H1 (cell line): Measurements from ENCODE around the gene PATJ. TPM values are rescaled to one million over a fixed set of nuclear protein-coding genes. Genes with fewer than 3 reads are reported as not detected.

Source experiments
- CTCF ChIA-PET: fragments of 300-600 bp; sonication (Branson Sonifier 250); formaldehyde crosslinking; loops from one replicate; lab custom pipeline; 2021; ENCODE audit not compliant: partially characterized antibody; lab: Charles Lee
- POLR2A ChIA-PET: fragments of 300-600 bp; sonication (Branson Sonifier 250); formaldehyde crosslinking; loops from one replicate; lab custom pipeline; 2021; ENCODE audit warnings: inconsistent platforms; ENCODE audit not compliant: partially characterized antibody; lab: Charles Lee
- DNase-seq, 2 experiments: peaks; one replicate each; pipeline versions ENCODE4 v3.0.0 to v3.0.0-alpha.2; 2010 to 2022; ENCODE audit warnings: low spot score in 2 of 2, low read depth in 1 of 2, mixed read lengths in 1 of 2
- FAIRE-seq: peaks from 2 replicates; lab custom pipeline; 2011; peaks lifted over from hg19 to GRCh38; lab: Jason Lieb, UNC
- H2AFZ ChIP-seq: 2 replicates; pipeline ENCODE4 v1.8.1; 2012; ENCODE audit warnings: low read length, inconsistent platforms
- H2AK5ac ChIP-seq: 2 replicates; pipeline ENCODE4 v1.6.1; 2013; ENCODE audit warnings: low read depth, low read length
- H2BK120ac ChIP-seq: replicated peaks from 2 replicates; pipeline ENCODE3; 2013; ENCODE audit warnings: low read depth, low read length, inconsistent platforms
- H2BK12ac ChIP-seq: 2 replicates; pipeline ENCODE4 v1.6.1; 2013; ENCODE audit warnings: low read depth, low read length
- H2BK15ac ChIP-seq: 2 replicates; pipeline ENCODE4 v1.6.1; 2013; ENCODE audit warnings: low read length
- H2BK20ac ChIP-seq: 2 replicates; pipeline ENCODE4 v1.6.1; 2013; ENCODE audit warnings: low read length
- H2BK5ac ChIP-seq: 2 replicates; pipeline ENCODE4 v1.6.1; 2013; ENCODE audit warnings: low read depth, low read length
- H3K14ac ChIP-seq: 2 replicates; pipeline ENCODE4 v1.6.1; 2013; ENCODE audit warnings: inconsistent platforms; ENCODE audit not compliant: insufficient read length
- H3K18ac ChIP-seq: 2 replicates; pipeline ENCODE4 v1.6.1; 2013; ENCODE audit warnings: low read length; ENCODE audit errors: extremely low read depth
- H3K23ac ChIP-seq: 2 replicates; pipeline ENCODE4 v1.6.1; 2013; ENCODE audit warnings: inconsistent platforms; ENCODE audit not compliant: insufficient read length
- H3K23me2 ChIP-seq: 2 replicates; pipeline ENCODE4 v1.6.1; 2013; ENCODE audit warnings: low read depth, low read length
- H3K27ac ChIP-seq: 2 replicates; pipeline ENCODE4 v1.6.1; 2011; ENCODE audit warnings: low read depth, low read length, inconsistent platforms
- H3K27me3 ChIP-seq, 4 experiments: replicated peaks in 1 of 4; 1 replicate in 1 of 4; 2 replicates in 3 of 4; pipeline versions ENCODE4 v1.6.1 to v1.8.1; 2011 to 2013; ENCODE audit warnings: low read length in 3 of 4, mild to moderate bottlenecking in 3 of 4, inconsistent platforms in 2 of 4, mixed read lengths in 2 of 4, moderate library complexity in 1 of 4; ENCODE audit not compliant: control insufficient read depth in 3 of 4, insufficient read depth in 3 of 4; ENCODE audit errors: extremely low read depth in 1 of 4
- H3K36me3 ChIP-seq, 4 experiments: 2 replicates each; pipeline versions ENCODE4 v1.6.1 to v1.8.1; 2011 to 2013; ENCODE audit warnings: mild to moderate bottlenecking in 4 of 4, low read length in 3 of 4, moderate library complexity in 2 of 4, control low read depth in 1 of 4, inconsistent platforms in 1 of 4; ENCODE audit not compliant: insufficient read depth in 4 of 4, control insufficient read depth in 2 of 4
- H3K4ac ChIP-seq: replicated peaks from 2 replicates; pipeline ENCODE3; 2013; ENCODE audit warnings: low read length, low read depth, mixed read lengths, inconsistent platforms; ENCODE audit not compliant: insufficient read length
- H3K4me1 ChIP-seq, 4 experiments: replicated peaks in 1 of 4; 1 replicate in 1 of 4; 2 replicates in 3 of 4; pipeline versions ENCODE4 v1.6.1 to v1.8.1; 2011 to 2013; ENCODE audit warnings: low read length in 3 of 4, inconsistent platforms in 2 of 4, mixed read lengths in 1 of 4; ENCODE audit not compliant: insufficient read depth in 4 of 4, control insufficient read depth in 3 of 4
- H3K4me2 ChIP-seq, 2 experiments: 2 replicates each; pipeline versions ENCODE4 v1.6.1 to v1.8.1; 2011 to 2013; ENCODE audit warnings: low read depth in 2 of 2, low read length in 2 of 2, control low read depth in 1 of 2, inconsistent platforms in 1 of 2, mild to moderate bottlenecking in 1 of 2; ENCODE audit not compliant: insufficient read depth in 1 of 2
- H3K4me3 ChIP-seq, 4 experiments: fragments of 200-600, 300-600 bp in 1 of 4; sonication (generic), shearing (Covaris generic), sonication (Bioruptor Twin) in 1 of 4; 2 replicates each; pipeline versions ENCODE4 v1.5.1 to v1.8.1; 2011 to 2016; ENCODE audit warnings: low read length in 4 of 4, low read depth in 3 of 4, control low read depth in 2 of 4, inconsistent platforms in 2 of 4, mild to moderate bottlenecking in 2 of 4, mixed read lengths in 1 of 4, moderate library complexity in 1 of 4; ENCODE audit not compliant: insufficient read depth in 2 of 4; ENCODE audit errors: extremely low read depth in 1 of 4
- H3K56ac ChIP-seq: replicated peaks from 2 replicates; pipeline ENCODE3; 2013; ENCODE audit warnings: low read depth, mild to moderate bottlenecking, mixed read lengths, low read length, inconsistent platforms; ENCODE audit not compliant: insufficient read length
- H3K79me1 ChIP-seq: 2 replicates; pipeline ENCODE4 v1.6.1; 2013; ENCODE audit warnings: low read depth, low read length, control low read depth
- H3K79me2 ChIP-seq, 2 experiments: 2 replicates each; pipeline versions ENCODE4 v1.6.1 to v1.8.1; 2012 to 2013; ENCODE audit warnings: low read length in 2 of 2, mild to moderate bottlenecking in 2 of 2, inconsistent platforms in 1 of 2; ENCODE audit not compliant: insufficient read depth in 2 of 2, control insufficient read depth in 1 of 2
- H3K9ac ChIP-seq, 4 experiments: replicated peaks in 1 of 4; 1 replicate in 1 of 4; 2 replicates in 3 of 4; pipeline versions ENCODE4 v1.6.1 to v1.8.1; 2011 to 2013; ENCODE audit warnings: low read depth in 3 of 4, low read length in 3 of 4, control low read depth in 2 of 4, mild to moderate bottlenecking in 2 of 4, moderate library complexity in 2 of 4, inconsistent platforms in 1 of 4; ENCODE audit errors: extremely low read depth in 1 of 4
- H3K9me3 ChIP-seq, 2 experiments: 2 replicates each; pipeline versions ENCODE4 v1.6.1 to v1.8.1; 2012 to 2013; ENCODE audit warnings: mild to moderate bottlenecking in 2 of 2, moderate library complexity in 2 of 2, control low read depth in 1 of 2, inconsistent platforms in 1 of 2, low read depth in 1 of 2, low read length in 1 of 2, mixed read lengths in 1 of 2; ENCODE audit not compliant: insufficient read depth in 2 of 2
- H4K20me1 ChIP-seq, 2 experiments: replicated peaks in 1 of 2; 2 replicates each; pipeline versions ENCODE3 to v1.8.1; 2011 to 2013; ENCODE audit warnings: inconsistent platforms in 2 of 2, low read length in 2 of 2, mild to moderate bottlenecking in 1 of 2; ENCODE audit not compliant: insufficient read depth in 2 of 2, control insufficient read depth in 1 of 2
- H4K5ac ChIP-seq: 2 replicates; pipeline ENCODE4 v1.6.1; 2013; ENCODE audit warnings: low read length, low read depth, mixed read lengths, inconsistent platforms; ENCODE audit not compliant: insufficient read length
- H4K8ac ChIP-seq: 2 replicates; pipeline ENCODE4 v1.8.0; 2013; ENCODE audit warnings: mild to moderate bottlenecking, moderate library complexity, low read length, inconsistent platforms; ENCODE audit not compliant: insufficient read depth; ENCODE audit errors: extremely low read depth
- H4K91ac ChIP-seq: replicated peaks from 2 replicates; pipeline ENCODE3; 2013; ENCODE audit warnings: low read length, mixed read lengths, inconsistent platforms; ENCODE audit not compliant: insufficient read length
- CEBPB ChIP-seq: IDR thresholded peaks from 2 replicates; pipeline ENCODE4 v1.6.1; 2012; ENCODE audit warnings: low read depth, low read length
- GABPA ChIP-seq: IDR thresholded peaks from 2 replicates; pipeline ENCODE4 v1.6.1; 2011; ENCODE audit warnings: mild to moderate bottlenecking, low read length, moderate library complexity, borderline replicate concordance; ENCODE audit not compliant: insufficient read depth
- MAFK ChIP-seq: IDR thresholded peaks from 2 replicates; pipeline ENCODE4 v1.6.1; 2012; ENCODE audit warnings: low read depth, mild to moderate bottlenecking, improper control_type of control experiment, low read length
- RAD21 ChIP-seq, 2 experiments: IDR thresholded peaks in 1 of 2; conservative IDR thresholded peaks in 1 of 2; 2 replicates each; pipeline ENCODE4 v1.6.1; 2011; ENCODE audit warnings: low read depth in 2 of 2, low read length in 2 of 2, improper control_type of control experiment in 1 of 2, inconsistent platforms in 1 of 2, mild to moderate bottlenecking in 1 of 2, moderate library complexity in 1 of 2
- RNF2 ChIP-seq: fragments of 200-900, 300-1000 bp; sonication (generic); IDR thresholded peaks from 2 replicates; pipeline ENCODE4 v1.7.1; 2016; ENCODE audit warnings: borderline replicate concordance, low read depth, mild to moderate bottlenecking, antibody characterized with exemption, low read length; ENCODE audit not compliant: poor library complexity, severe bottlenecking; ENCODE audit errors: missing control alignments
- SP4 ChIP-seq: IDR thresholded peaks from 2 replicates; pipeline ENCODE4 v1.6.1; 2012; ENCODE audit warnings: low read length, inconsistent platforms
- SRF ChIP-seq: IDR thresholded peaks from 2 replicates; pipeline ENCODE4 v1.6.1; 2011; ENCODE audit warnings: mild to moderate bottlenecking, low read depth, low read length, moderate library complexity
- WGBS, 2 experiments: shearing (Covaris generic) in 1 of 2; methylation state at CpG; one replicate each; pipeline versions ENCODE4 v1.1.6 to v1.1.7; 2013 to 2015; ENCODE audit warnings: low lambda C conversion rate in 2 of 2, mixed read lengths in 2 of 2, inconsistent platforms in 1 of 2, low coverage in 1 of 2, missing lambda C conversion rate in 1 of 2; ENCODE audit not compliant: insufficient replicate concordance in 2 of 2, insufficient coverage in 1 of 2, insufficient read length in 1 of 2; ENCODE audit errors: extremely low coverage in 1 of 2, missing lambda C conversion rate in 1 of 2; 5-methylcytosine and 5-hydroxymethylcytosine counted together
- polyA plus RNA-seq, 7 experiments: library from polyadenylated mRNA; depleted of rRNA in 3 of 7; stranded (reverse) in 5 of 7; unstranded in 2 of 7; fragments of >200 nt in 5 of 7; fragments of 200-250 nt in 2 of 7; gene quantifications; 1 replicate in 5 of 7; 2 replicates in 1 of 7; 4 replicates in 1 of 7; pipeline versions ENCODE4 v1.2.1 to v1.2.3, GENCODE V29; 2011 to 2013; ENCODE audit warnings: missing spikeins in 2 of 7, mixed read lengths in 2 of 7
- total RNA-seq: library from RNA; stranded (reverse); fragmentation: NEBNext Ultra II Directional; extraction: Animal tissue kit (Norgen Biotek cat#: 25700); gene quantifications from 2 replicates; pipeline ENCODE4 v1.2.1, GENCODE V29; 2021

PATJ gene
- total and polyA plus RNA-seq, 2 of the 8 experiments (the other 6 are each of a cell fraction or from before 2014, with no cell fraction given): 8.2 to 55.6 TPM

DNA sequence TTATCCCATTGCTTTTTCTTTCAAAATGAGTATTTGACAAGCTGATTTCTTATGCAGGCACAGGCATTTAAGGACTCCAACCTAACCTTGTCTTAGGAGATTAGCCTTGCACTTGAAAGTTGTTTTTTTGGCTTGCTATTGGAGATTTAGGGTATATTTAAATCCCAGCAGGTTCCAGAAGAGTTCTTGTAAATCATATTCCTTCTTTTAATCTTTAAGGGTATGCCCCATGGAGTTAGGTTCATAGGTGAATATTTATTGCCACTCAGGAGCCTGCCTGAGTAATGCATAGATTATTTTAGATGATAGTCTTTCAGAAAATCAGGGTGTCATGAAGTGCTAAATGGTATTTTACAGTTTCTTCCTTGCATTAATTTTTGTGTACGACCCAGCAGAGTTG is 146.5 kb downstream of the PATJ start:
- Histone ChIP-seq H3K4ac (no peak overlapping the region), H2BK5ac (no peak overlapping the region), H3K27ac (no peak overlapping the region), H3K36me3 (peaks cover 2 to 12% (median 10%) of the 10 kb centered on the region in 4 experiments; a peak in 6 of 8 replicates), H3K18ac (no peak overlapping the region), H3K23ac (no peak overlapping the region), H4K91ac (no peak overlapping the region), H3K9ac (no peak overlapping the region), H3K79me1 (no peaks in the 10 kb centered on the region; the same call in 1 of the 2 replicates), H2BK20ac (no peak overlapping the region), H3K14ac (no peak overlapping the region), H3K79me2 (no peaks in the 10 kb centered on the region), H2BK12ac (no peak overlapping the region), H2AK5ac (no peak overlapping the region), H3K23me2 (no peaks in the 10 kb centered on the region), H2BK120ac (no peak overlapping the region), H2AFZ (no peak overlapping the region), H4K5ac (no peak overlapping the region), H3K4me2 (no peak overlapping the region), H4K8ac (no peak overlapping the region), H3K9me3 (no peaks in the 10 kb centered on the region), H4K20me1 (no peaks in the 10 kb centered on the region), H3K4me3 (no peak overlapping the region), H3K4me1 (0 out of 7 replicates have a peak, but pooled peaks cover 0 to 2% (median 0%) of the 10 kb centered on the region in 4 experiments), H3K56ac (no peak overlapping the region), H3K27me3 (peaks cover 0 to 1% (median 0%) of the 10 kb centered on the region in 4 experiments; a peak in 1 of 7 replicates), H2BK15ac (no peak overlapping the region)
- TF ChIP-seq SP4 (no peak), RAD21 (IDR thresholded peaks at IDR 0.05 in 1 of 2, conservative IDR thresholded peaks at IDR 0.05 in 1 of 2; ENCODE audit: low read depth in 2 of 2, low read length in 2 of 2) (no peak), GABPA (no peak), MAFK (no peak), RNF2 (no peak), SRF (no peak), CEBPB (no peak)
- WGBS, 2 experiments: 80% methylated on average over 1 of the region's 1 CpG; no CpG with 5 or more reads in 1 of the 2 experiments
- no peak for DNase-seq
- ChIA-PET CTCF (no interaction called here), POLR2A (no interaction called here)
- no peak for FAIRE-seq
